IPS-18a (cell line): Measurements from ENCODE around the gene NDUFA5.

Source experiments
- H3K27ac ChIP-seq: one replicate; pipeline ENCODE4 v1.5.1; 2013; ENCODE audit warnings: low read length
- H3K27me3 ChIP-seq: one replicate; pipeline ENCODE4 v1.6.1; 2013; ENCODE audit warnings: mild to moderate bottlenecking, low read length; ENCODE audit not compliant: control insufficient read depth, insufficient read depth
- H3K36me3 ChIP-seq: one replicate; pipeline ENCODE4 v1.6.1; 2013; ENCODE audit warnings: low read depth, low read length; ENCODE audit not compliant: control insufficient read depth
- H3K4me1 ChIP-seq: one replicate; pipeline ENCODE4 v1.6.1; 2013; ENCODE audit warnings: low read depth, low read length; ENCODE audit not compliant: control insufficient read depth
- H3K4me3 ChIP-seq: one replicate; pipeline ENCODE4 v1.5.1; 2013; ENCODE audit warnings: low read length
- H3K9ac ChIP-seq: one replicate; pipeline ENCODE4 v1.6.1; 2013; ENCODE audit warnings: mild to moderate bottlenecking, low read length, moderate library complexity
- H3K9me3 ChIP-seq: one replicate; pipeline ENCODE4 v1.6.1; 2013; ENCODE audit warnings: low read depth, low read length; ENCODE audit not compliant: control insufficient read depth

The NDUFA5 gene

GRCh38 chr7:123557398-123558288 lies at the start of gene NDUFA5:
NDUFA5 (minus strand) TSS chr7:123557818; CDS start chr7:123557795, 23 bp downstream.
- no peaks in the 10 kb centered on the region for H3K9me3 ChIP-seq
- H3K4me1 ChIP-seq = no peaks in the 10 kb centered on the region
- no peaks in the 10 kb centered on the region for H3K27me3 ChIP-seq
- H3K36me3 ChIP-seq = peaks cover 7% of the 10 kb centered on the region
- H3K9ac ChIP-seq = peak within 1 kb of the TSS; percentile 96
- H3K27ac ChIP-seq = peak within 1 kb of the TSS; percentile 70
- H3K4me3 ChIP-seq = peak within 1 kb of the TSS; percentile 98

GRCh38 chr7:123604739-123605138 lies 47.1 kb upstream of the NDUFA5 start:
- no peaks in the 10 kb centered on the region for H3K27me3 ChIP-seq
- H3K27ac ChIP-seq = no peak overlapping the region
- no peak overlapping the region for H3K4me3 ChIP-seq
- no peaks in the 10 kb centered on the region for H3K4me1 ChIP-seq
- H3K36me3 ChIP-seq = no peaks in the 10 kb centered on the region
- H3K9me3 ChIP-seq = no peaks in the 10 kb centered on the region
- H3K9ac ChIP-seq = no peak overlapping the region

- no peak overlapping the region for H3K9ac ChIP-seq
- H3K36me3 ChIP-seq = no peaks in the 10 kb centered on the region
- no peak overlapping the region for H3K4me3 ChIP-seq
- no peaks in the 10 kb centered on the region for H3K9me3 ChIP-seq
- H3K4me1 ChIP-seq = no peaks in the 10 kb centered on the region
- no peak overlapping the region for H3K27ac ChIP-seq
- no peaks in the 10 kb centered on the region for H3K27me3 ChIP-seq
These were observed 45.0 kb upstream of the NDUFA5 start for GRCh38 chr7:123602648-123603047.

GRCh38 chr7:123601530-123601929 lies 43.9 kb upstream of the NDUFA5 start, which contains the start of gene ASB15:
ASB15 (plus strand) TSS chr7:123601821; CDS start chr7:123614503, 12,682 bp downstream.
- no peak within 1 kb of the TSS for H3K4me3 ChIP-seq
- no peaks in the 10 kb centered on the region for H3K27me3 ChIP-seq
- H3K9me3 ChIP-seq = no peaks in the 10 kb centered on the region
- H3K4me1 ChIP-seq = no peaks in the 10 kb centered on the region
- H3K27ac ChIP-seq = no peak within 1 kb of the TSS
- H3K36me3 ChIP-seq = no peaks in the 10 kb centered on the region
- no peak within 1 kb of the TSS for H3K9ac ChIP-seq

GRCh38 chr7:123600876-123601275 lies 43.3 kb upstream of the NDUFA5 start:
- Histone ChIP-seq H3K9ac (no peak overlapping the region), H3K9me3 (no peaks in the 10 kb centered on the region), H3K4me1 (no peaks in the 10 kb centered on the region), H3K4me3 (no peak overlapping the region), H3K36me3 (no peaks in the 10 kb centered on the region), H3K27me3 (no peaks in the 10 kb centered on the region), H3K27ac (no peak overlapping the region)

GRCh38 chr7:123599766-123600165 lies 42.1 kb upstream of the NDUFA5 start:
- no peaks in the 10 kb centered on the region for H3K27me3 ChIP-seq

GRCh38 chr7:123598657-123599056 lies 41.0 kb upstream of the NDUFA5 start:
- Histone ChIP-seq H3K9ac (no peak overlapping the region), H3K4me1 (peaks cover 5% of the 10 kb centered on the region), H3K27me3 (no peaks in the 10 kb centered on the region), H3K36me3 (no peaks in the 10 kb centered on the region), H3K9me3 (no peaks in the 10 kb centered on the region), H3K27ac (no peak overlapping the region), H3K4me3 (no peak overlapping the region)

More at GRCh38 chr7:123599766-123600165, 42.1 kb upstream of the NDUFA5 start:
- Histone ChIP-seq H3K4me3 (no peak overlapping the region), H3K27ac (no peak overlapping the region), H3K36me3 (no peaks in the 10 kb centered on the region), H3K9me3 (no peaks in the 10 kb centered on the region), H3K9ac (no peak overlapping the region), H3K4me1 (peaks cover 5% of the 10 kb centered on the region)

GRCh38 chr7:123594813-123595241 lies 37.2 kb upstream of the NDUFA5 start:
- H3K9ac ChIP-seq = no peak overlapping the region
- no peaks in the 10 kb centered on the region for H3K9me3 ChIP-seq
- no peak overlapping the region for H3K4me3 ChIP-seq
- no peak overlapping the region for H3K27ac ChIP-seq
- peaks cover 5% of the 10 kb centered on the region for H3K4me1 ChIP-seq
- no peaks in the 10 kb centered on the region for H3K27me3 ChIP-seq
- no peaks in the 10 kb centered on the region for H3K36me3 ChIP-seq

- no peaks in the 10 kb centered on the region for H3K36me3 ChIP-seq
- no peaks in the 10 kb centered on the region for H3K27me3 ChIP-seq
- no peaks in the 10 kb centered on the region for H3K9me3 ChIP-seq
- H3K4me3 ChIP-seq = no peak overlapping the region
- H3K27ac ChIP-seq = no peak overlapping the region
- no peaks in the 10 kb centered on the region for H3K4me1 ChIP-seq
- H3K9ac ChIP-seq = no peak overlapping the region
These were observed 30.8 kb upstream of the NDUFA5 start for GRCh38 chr7:123588376-123588775.

- H3K36me3 ChIP-seq = no peaks in the 10 kb centered on the region
- H3K27ac ChIP-seq = no peak overlapping the region
- H3K27me3 ChIP-seq = no peaks in the 10 kb centered on the region
- H3K4me1 ChIP-seq = peaks cover 7% of the 10 kb centered on the region
- no peak overlapping the region for H3K4me3 ChIP-seq
- H3K9me3 ChIP-seq = no peaks in the 10 kb centered on the region
- H3K9ac ChIP-seq = no peak overlapping the region
These were observed 26.2 kb upstream of the NDUFA5 start for GRCh38 chr7:123583821-123584220.

- Histone ChIP-seq H3K9ac (no peak overlapping the region), H3K4me3 (no peak overlapping the region), H3K4me1 (peaks cover 7% of the 10 kb centered on the region), H3K27ac (no peak overlapping the region), H3K27me3 (no peaks in the 10 kb centered on the region), H3K36me3 (no peaks in the 10 kb centered on the region), H3K9me3 (no peaks in the 10 kb centered on the region)
These were observed 23.5 kb upstream of the NDUFA5 start for GRCh38 chr7:123581162-123581459.
